Measurements from ENCODE around the gene TKFC.
"Not testable (repeated sequence)": the region's sequence is repeated elsewhere in the genome, so short reads cannot be mapped to it uniquely, and the experiment has no call there.

The TKFC gene

DNA sequence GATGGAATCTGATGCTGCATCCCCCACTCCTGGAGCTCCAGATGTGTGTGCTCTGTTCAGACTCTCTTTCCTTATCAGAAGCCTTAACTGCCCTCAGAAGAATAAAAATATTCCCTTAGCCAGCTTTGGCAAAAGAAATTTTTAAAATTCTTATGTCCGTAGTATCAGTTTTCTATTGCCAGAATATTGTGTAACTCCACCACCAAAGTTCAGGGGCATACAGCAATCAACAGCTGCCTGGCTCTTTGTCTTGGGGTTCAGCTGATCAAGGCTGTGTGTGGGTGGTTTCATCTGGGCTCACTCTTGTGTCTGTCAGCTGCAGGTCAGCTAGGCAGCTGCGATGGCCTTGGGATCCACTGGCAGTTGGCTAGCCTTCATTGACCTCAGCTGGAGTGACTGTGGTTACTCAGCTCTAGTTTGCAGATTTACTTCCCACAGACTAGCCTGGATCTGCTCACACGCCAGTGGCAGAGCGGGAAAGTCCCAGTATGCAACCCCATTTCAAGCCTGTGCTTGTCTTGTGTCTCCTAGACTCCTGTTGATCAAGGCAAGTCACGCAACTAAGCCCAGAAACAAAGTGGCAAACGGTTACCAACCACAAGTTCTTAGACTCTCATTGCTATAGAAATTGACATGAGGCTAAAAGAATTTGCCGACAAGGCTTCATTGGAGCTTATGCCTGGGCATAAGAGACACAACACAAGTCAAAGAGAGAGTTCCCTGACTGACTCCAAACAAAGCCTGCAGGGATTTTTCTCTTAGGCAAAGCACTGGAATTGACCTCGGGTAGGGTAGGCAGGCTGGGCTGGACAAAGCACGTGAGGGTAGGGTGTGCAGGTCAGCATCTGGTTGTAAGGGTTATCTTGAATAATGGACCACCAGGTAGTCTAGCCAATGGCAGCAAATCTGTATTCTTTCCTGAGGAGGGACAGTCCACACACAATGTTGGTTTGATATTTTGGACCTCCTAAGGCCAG is 36.6 kb downstream of the TKFC start:
- no peak for DNase-seq

DNA sequence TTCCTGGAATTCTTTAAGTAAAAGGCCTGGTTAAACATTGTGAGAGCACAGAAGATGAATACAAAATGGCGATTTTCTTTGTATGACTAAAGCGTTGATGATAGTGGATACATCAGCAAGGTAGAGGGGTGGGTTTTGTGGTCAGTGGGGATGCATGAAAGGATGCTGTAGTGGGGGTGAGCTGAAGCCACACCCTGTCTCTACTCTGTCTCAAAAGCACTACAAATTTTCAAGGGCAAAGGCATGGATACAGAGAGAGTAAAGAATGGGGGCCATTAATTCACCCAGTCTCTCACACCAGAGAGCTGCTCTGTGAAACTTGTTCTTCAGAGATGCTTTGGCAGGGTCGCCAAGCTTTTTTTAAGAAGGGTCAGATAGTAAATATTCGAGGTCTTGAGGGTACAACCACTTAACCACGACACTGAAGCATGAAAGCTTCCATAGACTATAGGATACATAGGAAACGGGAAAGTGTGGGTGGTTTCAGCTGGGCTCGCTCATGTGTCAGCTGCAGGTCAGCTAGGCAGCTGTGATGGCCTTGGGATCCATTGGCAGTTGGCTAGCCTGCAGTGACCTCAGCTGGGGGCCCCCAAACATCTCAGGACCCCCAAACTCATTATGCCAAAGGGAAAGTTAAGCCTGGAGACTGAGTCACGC is 37.4 kb downstream of the TKFC start:
- no peak for DNase-seq

DNA sequence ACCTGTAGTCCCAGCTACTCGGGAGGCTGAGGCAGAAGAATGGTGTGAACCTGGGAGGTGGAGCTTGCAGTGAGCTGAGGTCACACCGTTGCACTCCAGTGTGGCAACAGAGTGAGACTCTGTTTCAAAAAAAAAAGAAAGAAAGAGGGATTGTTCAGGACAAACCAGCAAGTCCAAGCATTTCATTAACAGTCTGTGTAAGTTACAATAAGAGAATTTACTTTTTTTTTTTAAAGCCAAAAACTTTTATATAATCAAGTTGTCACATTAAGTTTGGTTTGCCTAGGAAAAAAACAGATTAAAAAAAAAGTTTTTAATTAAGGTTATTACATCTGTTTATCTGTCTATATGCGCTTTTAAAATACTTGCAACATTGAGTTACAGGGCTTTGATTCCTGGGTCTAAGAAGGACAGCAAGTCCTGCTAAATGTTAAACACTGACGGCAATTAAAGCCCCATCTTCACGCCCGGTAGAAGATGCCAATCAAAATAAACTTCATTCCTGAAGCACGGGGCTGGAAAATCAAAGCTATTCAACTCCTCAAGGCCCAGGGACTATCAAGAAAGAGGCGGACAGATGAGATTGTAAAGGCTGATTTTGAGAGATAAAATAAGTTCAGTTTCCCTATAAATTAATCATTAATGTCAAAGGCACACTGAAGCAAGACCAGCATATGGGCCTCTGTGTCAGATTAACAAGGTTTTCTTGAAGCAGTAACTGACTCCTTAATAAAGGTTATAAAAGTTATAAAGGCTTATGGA is 39.8 kb downstream of the TKFC start:
- no peak for DNase-seq

DNA sequence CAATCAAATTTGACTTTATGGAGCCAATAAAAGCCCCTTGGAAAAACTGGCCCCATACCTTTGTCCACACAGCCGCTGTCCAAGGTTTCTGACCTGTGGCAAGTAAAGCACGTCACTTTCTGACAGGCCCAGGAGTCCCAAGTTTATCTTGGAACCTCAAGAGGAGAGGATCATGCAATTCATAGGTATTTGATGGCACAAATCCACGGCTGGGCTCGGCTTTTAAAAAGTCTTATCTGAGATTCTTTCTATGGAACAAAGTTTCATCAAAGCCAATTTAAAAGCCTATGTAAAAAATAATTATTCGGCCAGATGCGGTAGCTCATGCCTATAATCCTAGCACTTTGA is 42.7 kb downstream of the TKFC start:
- DNase-seq = no peak

DNA sequence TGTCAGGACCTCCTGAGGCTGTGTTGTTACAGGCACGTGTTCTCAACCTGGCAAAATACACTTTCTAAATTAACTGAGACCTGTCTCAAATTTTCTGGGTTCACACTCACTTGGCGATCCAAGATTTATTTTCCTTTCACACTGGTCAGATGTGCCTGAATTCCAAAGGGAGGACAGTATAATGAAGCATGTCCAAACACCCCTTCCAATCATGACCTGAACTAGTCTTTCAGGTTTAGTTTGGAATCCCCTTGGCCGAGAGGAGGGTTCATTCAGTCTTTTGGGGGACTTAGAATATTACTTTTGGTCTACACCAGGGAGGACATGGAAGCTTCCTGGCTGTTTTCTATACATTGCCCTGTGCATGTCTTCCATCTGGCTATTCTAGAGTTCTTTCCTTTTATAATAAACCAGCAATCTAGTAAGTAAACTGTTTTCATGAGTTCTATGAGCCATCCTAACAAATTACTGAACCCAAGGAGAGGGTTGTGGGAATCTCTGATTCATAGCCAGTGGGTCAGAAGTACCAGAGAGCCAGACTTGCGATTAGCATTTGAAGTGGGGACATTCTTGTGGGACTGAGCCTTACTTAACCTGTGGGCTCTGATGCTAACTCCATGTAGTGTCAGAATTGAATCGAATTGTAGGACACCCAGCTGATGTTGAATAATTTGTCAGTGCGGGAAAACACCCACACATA is 44.6 kb downstream of the TKFC start:
- no peak for DNase-seq

DNA sequence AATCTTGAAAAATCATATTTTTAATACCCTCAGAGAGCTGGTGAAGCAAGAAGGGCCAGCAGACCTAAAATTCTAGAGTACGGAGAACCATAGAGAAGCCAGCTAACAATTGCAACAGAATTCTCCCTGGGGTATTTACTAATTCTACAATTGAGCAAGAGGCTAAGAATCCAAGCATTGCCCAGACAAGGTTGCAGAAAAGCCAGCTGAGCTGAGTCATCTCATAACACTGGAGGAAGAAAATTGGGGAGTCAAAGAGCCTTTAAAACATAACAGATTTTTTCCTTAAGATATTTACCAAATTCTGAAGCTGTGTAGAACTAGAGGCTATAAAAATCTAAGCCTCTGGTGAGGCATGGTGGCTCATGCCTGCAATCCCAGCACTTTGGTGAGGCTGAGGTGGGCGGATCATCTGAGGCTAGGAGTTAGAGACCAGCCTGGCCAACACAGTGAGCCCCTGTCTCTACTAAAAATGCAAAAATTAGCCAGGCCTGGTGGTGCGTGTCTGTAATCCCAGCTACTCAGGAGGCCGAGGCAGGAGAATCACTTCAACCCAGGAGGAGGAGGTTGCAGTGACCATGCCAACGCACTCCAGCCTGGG is 45.8 kb downstream of the TKFC start:
- DNase-seq = no peak

DNA sequence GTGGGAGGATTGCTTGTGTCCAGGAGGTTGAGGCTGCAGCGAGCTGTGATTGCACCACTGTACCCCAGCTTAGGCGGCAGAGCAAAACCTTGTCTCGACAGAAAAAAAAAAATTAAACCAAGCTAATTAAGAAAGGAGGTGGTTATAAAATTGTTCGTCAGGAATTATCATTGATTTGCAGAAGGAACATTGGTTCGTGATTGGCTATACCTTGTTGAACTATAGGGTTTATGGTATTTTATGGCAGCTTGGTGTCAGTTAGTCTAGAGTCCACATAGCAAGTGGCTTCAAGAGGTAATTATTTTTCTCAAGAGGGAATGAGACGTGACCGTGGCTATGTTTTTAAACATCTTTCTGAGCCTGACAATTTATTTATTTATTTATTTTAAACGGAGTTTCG is 47.9 kb downstream of the TKFC start:
- no peak for DNase-seq

DNA sequence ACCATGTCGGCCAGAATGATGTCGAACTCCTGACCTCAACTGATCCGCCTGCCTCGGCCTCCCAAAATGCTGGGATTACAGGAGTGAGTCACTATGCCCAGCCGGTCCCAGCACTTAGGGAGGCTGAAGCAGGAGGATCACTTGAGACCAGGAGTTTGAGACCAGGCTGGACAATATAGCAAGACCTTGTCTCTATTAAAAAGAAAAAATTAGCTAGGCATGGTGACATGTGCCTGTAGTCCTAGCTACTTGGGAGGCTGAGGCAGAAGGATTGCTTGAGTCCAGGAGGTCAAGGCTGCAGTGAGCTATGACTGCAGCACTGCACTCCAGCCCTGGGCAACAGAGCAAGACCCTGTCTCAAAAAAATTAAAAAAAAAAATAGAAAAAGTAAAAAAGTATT is 50.8 kb downstream of the TKFC start:
- DNase-seq = not testable (repeated sequence)

- DNase-seq = no peak
These were observed 51.5 kb downstream of the TKFC start for GRCh38 chr11:61384271-61385242.

DNA sequence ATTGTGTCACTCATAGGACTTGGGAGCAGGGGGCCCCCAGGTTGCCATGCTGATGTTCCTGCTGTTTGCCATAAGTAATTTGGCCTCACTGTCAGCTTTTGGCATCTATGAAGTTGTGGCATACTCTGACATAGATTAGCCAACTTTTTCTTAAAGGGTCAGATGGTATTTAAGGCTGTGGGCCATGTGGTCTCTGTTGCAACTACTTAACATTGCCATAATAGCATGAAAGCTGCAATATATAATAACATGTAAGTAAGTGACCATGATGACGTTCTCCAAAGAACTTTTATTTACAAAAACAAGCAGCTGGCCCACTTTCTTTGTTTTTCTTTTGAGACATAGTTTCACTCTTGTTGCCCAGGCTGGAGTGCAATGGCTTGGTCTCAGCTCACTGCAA is 57.1 kb downstream of the TKFC start:
- no peak for DNase-seq

- DNase-seq = no peak
These were observed 60.1 kb downstream of the TKFC start for GRCh38 chr11:61392981-61393595.

Data from cortex of kidney (tissue), 1 donor.